Natural killer cell (primary cell): ENCODE results near the gene GCFC2. TPM values are rescaled to one million over a fixed set of nuclear protein-coding genes. Genes with fewer than 3 reads are reported as not detected.

Source experiments
- ATAC-seq, 3 donors: fragments of 150-1000 bp in 2 of 3; fragments of 200-7000 bp in 1 of 3; cut with Tn5 transposase; 1 replicate in 1 of 3; 2 replicates in 2 of 3; pipeline ENCODE4 v1.10.0; 2021; ENCODE audit warnings: mild to moderate bottlenecking in 2 of 3, moderate library complexity in 2 of 3
- DNase-seq, 2 donors: peaks; one replicate each; pipeline versions ENCODE4 v3.0.0 to v3.0.0-alpha.2; 2013 to 2021; ENCODE audit warnings: mixed read lengths in 1 of 2
- H3K27ac ChIP-seq: one replicate; pipeline ENCODE4 v1.5.1; 2013; ENCODE audit warnings: mild to moderate bottlenecking, low read length
- H3K27me3 ChIP-seq: one replicate; pipeline ENCODE4 v1.6.1; 2013; ENCODE audit warnings: low read length; ENCODE audit not compliant: control insufficient read depth, insufficient read depth
- H3K36me3 ChIP-seq: one replicate; pipeline ENCODE4 v1.6.1; 2013; ENCODE audit warnings: low read length; ENCODE audit not compliant: control insufficient read depth, insufficient read depth
- H3K4me1 ChIP-seq: one replicate; pipeline ENCODE4 v1.6.1; 2013; ENCODE audit warnings: low read length; ENCODE audit not compliant: control insufficient read depth, insufficient read depth
- H3K4me3 ChIP-seq: one replicate; pipeline ENCODE4 v1.5.1; 2013; ENCODE audit warnings: low read length
- H3K9me3 ChIP-seq: one replicate; pipeline ENCODE4 v1.6.1; 2013; ENCODE audit warnings: low read length; ENCODE audit not compliant: control insufficient read depth, insufficient read depth
- H3K27ac Mint-ChIP-seq, 2 donors: one replicate each; pipeline ENCODE4 v1.8.0; 2022; ENCODE audit warnings: mild to moderate bottlenecking in 2 of 2, mixed read lengths in 2 of 2, moderate library complexity in 1 of 2
- H3K27me3 Mint-ChIP-seq, 2 donors: one replicate each; pipeline ENCODE4 v1.8.0; 2022; ENCODE audit warnings: low read depth in 2 of 2, mixed read lengths in 2 of 2
- H3K36me3 Mint-ChIP-seq: one replicate; pipeline ENCODE4 v1.8.0; 2022; ENCODE audit warnings: mixed read lengths
- H3K4me1 Mint-ChIP-seq, 2 donors: one replicate each; pipeline ENCODE4 v1.8.0; 2022; ENCODE audit warnings: mixed read lengths in 2 of 2
- H3K4me3 Mint-ChIP-seq: one replicate; pipeline ENCODE4 v1.8.0; 2022; ENCODE audit warnings: mild to moderate bottlenecking, moderate library complexity, mixed read lengths
- H3K9me3 Mint-ChIP-seq, 2 donors: one replicate each; pipeline ENCODE4 v1.8.0; 2022; ENCODE audit warnings: mixed read lengths in 2 of 2
- CTCF ChIP-seq: fragments of 200-600 bp; IDR thresholded peaks from one replicate; pipeline ENCODE4 v1.8.0; 2022; ENCODE audit warnings: antibody characterized with exemption
- WGBS: methylation state at CpG from one replicate; pipeline ENCODE4 v1.1.7; 2013; ENCODE audit warnings: missing lambda C conversion rate; ENCODE audit not compliant: insufficient coverage; 5-methylcytosine and 5-hydroxymethylcytosine counted together
- intact Hi-C: fragments of 100-400 bp; cut with micrococcal nuclease; formaldehyde crosslinking; loops from one replicate; pipeline ENCODE4 v1.14.2; 2022
- total RNA-seq, 4 donors: library from RNA; stranded (reverse); fragments of 120-200 nt in 1 of 4; gene quantifications; one replicate each; pipeline versions ENCODE4 v1.2.3 to v1.2.4, GENCODE V29; 2013 to 2022

The GCFC2 gene
- total RNA-seq, 3 donors from 2014 or later (not counting 1 experiment from before 2014, with no cell fraction given) = 12.0 to 16.2 (median 13.5) TPM

GRCh38 chr2:75619956-75620740 lies 90.6 kb downstream of the GCFC2 start:
- DNase-seq (no peak), ATAC-seq (no peak)
- H3K9me3 ChIP-seq = no peaks in the 10 kb centered on the region
- H3K4me3 ChIP-seq = no peak overlapping the region
- 78% methylated on average over 2 of the region's 4 CpGs for WGBS
- Mint-ChIP-seq H3K27me3 (peaks cover 27 to 56% of the 10 kb centered on the region in 2 donors), H3K4me1 (no peaks in the 10 kb centered on the region), H3K27ac (no peak overlapping the region), H3K9me3 (no peaks in the 10 kb centered on the region), H3K36me3 (no peaks in the 10 kb centered on the region), H3K4me3 (no peak overlapping the region)
- no peaks in the 10 kb centered on the region for H3K4me1 ChIP-seq
- no peaks in the 10 kb centered on the region for H3K36me3 ChIP-seq
- intact Hi-C loops = no loop called here
- no peaks in the 10 kb centered on the region for H3K27me3 ChIP-seq
- H3K27ac ChIP-seq = no peak overlapping the region
- no peak for TF ChIP-seq CTCF

GRCh38 chr2:75616933-75617332 lies 93.8 kb downstream of the GCFC2 start:
- Mint-ChIP-seq H3K9me3 (no peaks in the 10 kb centered on the region), H3K27me3 (peaks cover 26 to 43% of the 10 kb centered on the region in 2 donors), H3K36me3 (no peaks in the 10 kb centered on the region), H3K4me1 (no peaks in the 10 kb centered on the region), H3K4me3 (no peak overlapping the region), H3K27ac (no peak overlapping the region)
- no peak overlapping the region for H3K4me3 ChIP-seq
- no peak for TF ChIP-seq CTCF
- ATAC-seq (no peak), DNase-seq (no peak)
- H3K27me3 ChIP-seq = no peaks in the 10 kb centered on the region
- H3K27ac ChIP-seq = no peak overlapping the region
- no peaks in the 10 kb centered on the region for H3K4me1 ChIP-seq
- H3K36me3 ChIP-seq = no peaks in the 10 kb centered on the region
- 63% methylated on average over 1 of the region's 3 CpGs for WGBS
- no peaks in the 10 kb centered on the region for H3K9me3 ChIP-seq
- intact Hi-C loops = no loop called here

GRCh38 chr2:75616406-75616805 lies 94.3 kb downstream of the GCFC2 start:
- no peak overlapping the region for H3K4me3 ChIP-seq
- no peak for ATAC-seq
- no peak overlapping the region for H3K27ac ChIP-seq
- H3K4me1 ChIP-seq = no peaks in the 10 kb centered on the region
- H3K9me3 ChIP-seq = no peaks in the 10 kb centered on the region
- H3K27me3 ChIP-seq = no peaks in the 10 kb centered on the region
- peaks cover 29 to 44% of the 10 kb centered on the region in 2 donors for H3K27me3 Mint-ChIP-seq
- DNase-seq = no peak
- intact Hi-C loops = no loop called here
- no peak overlapping the region for H3K4me3 Mint-ChIP-seq
- H3K27ac Mint-ChIP-seq = no peak overlapping the region
- H3K36me3 ChIP-seq = no peaks in the 10 kb centered on the region
- no peaks in the 10 kb centered on the region for H3K4me1 Mint-ChIP-seq
- TF ChIP-seq CTCF = no peak
- WGBS = 100% methylated on average over 2 of the region's 4 CpGs
- no peaks in the 10 kb centered on the region for H3K9me3 Mint-ChIP-seq
- no peaks in the 10 kb centered on the region for H3K36me3 Mint-ChIP-seq
